Activated CD8-positive, alpha-beta memory T cell treated with anti-CD3 and anti-CD28 coated beads, Interleukin-2, amount 50 U/mL, for 24 hours (primary cell): ENCODE results near the gene ADRA2B.

Experiments
- DNase-seq: peaks from one replicate; pipeline ENCODE4 v3.0.0-alpha.2; 2020; ENCODE audit errors: extremely low read depth

The ADRA2B gene

GRCh38 chr2:96117701-96118588 is 1.6 kb upstream of the ADRA2B start:
- no peak for DNase-seq

GRCh38 chr2:96116879-96117533 is 635 bp upstream of the ADRA2B start:
- DNase-seq = no peak

- DNase-seq = no peak
Observed at GRCh38 chr2:96115631-96116423, 544 bp downstream of the ADRA2B start.

- no peak for DNase-seq
Observed at GRCh38 chr2:96114903-96115581, 1.3 kb downstream of the ADRA2B start.

- no peak for DNase-seq
Observed at GRCh38 chr2:96114546-96114902, 1.8 kb downstream of the ADRA2B start.

- DNase-seq = no peak
Observed at GRCh38 chr2:96113951-96114350, 2.4 kb downstream of the ADRA2B start.

GRCh38 chr2:96113367-96113677 is 3.0 kb downstream of the ADRA2B start:
- DNase-seq = no peak

GRCh38 chr2:96112501-96113366 is 3.6 kb downstream of the ADRA2B start:
- DNase-seq = no peak

GRCh38 chr2:96111823-96112500 is 4.4 kb downstream of the ADRA2B start:
- no peak for DNase-seq

GRCh38 chr2:96111257-96111640 is 5.1 kb downstream of the ADRA2B start:
- DNase-seq = no peak

GRCh38 chr2:96110621-96111256 is 5.6 kb downstream of the ADRA2B start:
- no peak for DNase-seq

GRCh38 chr2:96109931-96110511 is 6.3 kb downstream of the ADRA2B start:
- DNase-seq = no peak

- no peak for DNase-seq
Observed at GRCh38 chr2:96109361-96109680, 7.0 kb downstream of the ADRA2B start.

- no peak for DNase-seq
Observed at GRCh38 chr2:96108541-96109360, 7.6 kb downstream of the ADRA2B start.

- no peak for DNase-seq
Observed at GRCh38 chr2:96108151-96108540, 8.2 kb downstream of the ADRA2B start.

- DNase-seq = no peak
Observed at GRCh38 chr2:96107708-96108065, 8.7 kb downstream of the ADRA2B start.

- no peak for DNase-seq
Observed at GRCh38 chr2:96106991-96107707, 9.2 kb downstream of the ADRA2B start.

- DNase-seq = no peak
Observed at GRCh38 chr2:96105994-96106715, 10.2 kb downstream of the ADRA2B start.
